ENCODE measurements around the gene SOCS7.

Gene SOCS7

GRCh38 chr17:38364741-38365140 lies 13.1 kb downstream of the SOCS7 start:
- no peak for DNase-seq (ENCODE audit: low spot score)

GRCh38 chr17:38369124-38369886 lies 17.7 kb downstream of the SOCS7 start:
- no peak for DNase-seq (ENCODE audit: low spot score)

- DNase-seq (ENCODE audit: low spot score): no peak
These were observed 27.8 kb downstream of the SOCS7 start for GRCh38 chr17:38379448-38379847.

GRCh38 chr17:38395090-38395489 lies 43.4 kb downstream of the SOCS7 start:
- no peak for DNase-seq (ENCODE audit: low spot score)

GRCh38 chr17:38397227-38397626 lies 45.6 kb downstream of the SOCS7 start:
- no peak for DNase-seq (ENCODE audit: low spot score)

GRCh38 chr17:38400286-38400685 lies 48.6 kb downstream of the SOCS7 start:
- no peak for DNase-seq (ENCODE audit: low spot score)

- DNase-seq (ENCODE audit: low spot score): no peak
These were observed 49.8 kb downstream of the SOCS7 start for GRCh38 chr17:38401459-38401858.

GRCh38 chr17:38402897-38403296 lies 51.3 kb downstream of the SOCS7 start:
- DNase-seq (ENCODE audit: low spot score): no peak

GRCh38 chr17:38403491-38403890 lies 51.8 kb downstream of the SOCS7 start:
- no peak for DNase-seq (ENCODE audit: low spot score)

GRCh38 chr17:38404174-38404943 lies 52.7 kb downstream of the SOCS7 start:
- DNase-seq (ENCODE audit: low spot score): no peak

- no peak for DNase-seq (ENCODE audit: low spot score)
These were observed 54.0 kb downstream of the SOCS7 start for GRCh38 chr17:38405654-38406053.

GRCh38 chr17:38410201-38410600 lies 58.6 kb downstream of the SOCS7 start:
- no peak for DNase-seq (ENCODE audit: low spot score)

GRCh38 chr17:38415250-38416194 lies 63.9 kb downstream of the SOCS7 start:
- peak; percentile 27 for DNase-seq (ENCODE audit: low spot score)

GRCh38 chr17:38416840-38417209 lies 65.2 kb downstream of the SOCS7 start:
- no peak for DNase-seq (ENCODE audit: low spot score)

GRCh38 chr17:38417210-38417951 lies 65.7 kb downstream of the SOCS7 start:
- no peak for DNase-seq (ENCODE audit: low spot score)

- DNase-seq (ENCODE audit: low spot score): no peak
These were observed 66.5 kb downstream of the SOCS7 start for GRCh38 chr17:38418062-38418692.

- DNase-seq (ENCODE audit: low spot score): no peak
These were observed 67.3 kb downstream of the SOCS7 start for GRCh38 chr17:38418693-38419507.

GRCh38 chr17:38419508-38419981 lies 67.9 kb downstream of the SOCS7 start:
- DNase-seq (ENCODE audit: low spot score): no peak

- no peak for DNase-seq (ENCODE audit: low spot score)
These were observed 68.9 kb downstream of the SOCS7 start for GRCh38 chr17:38420518-38420917.

GRCh38 chr17:38421171-38421841 lies 69.7 kb downstream of the SOCS7 start:
- DNase-seq (ENCODE audit: low spot score): no peak
